ENCODE data around the gene ZBTB7C.

ZBTB7C gene

DNA sequence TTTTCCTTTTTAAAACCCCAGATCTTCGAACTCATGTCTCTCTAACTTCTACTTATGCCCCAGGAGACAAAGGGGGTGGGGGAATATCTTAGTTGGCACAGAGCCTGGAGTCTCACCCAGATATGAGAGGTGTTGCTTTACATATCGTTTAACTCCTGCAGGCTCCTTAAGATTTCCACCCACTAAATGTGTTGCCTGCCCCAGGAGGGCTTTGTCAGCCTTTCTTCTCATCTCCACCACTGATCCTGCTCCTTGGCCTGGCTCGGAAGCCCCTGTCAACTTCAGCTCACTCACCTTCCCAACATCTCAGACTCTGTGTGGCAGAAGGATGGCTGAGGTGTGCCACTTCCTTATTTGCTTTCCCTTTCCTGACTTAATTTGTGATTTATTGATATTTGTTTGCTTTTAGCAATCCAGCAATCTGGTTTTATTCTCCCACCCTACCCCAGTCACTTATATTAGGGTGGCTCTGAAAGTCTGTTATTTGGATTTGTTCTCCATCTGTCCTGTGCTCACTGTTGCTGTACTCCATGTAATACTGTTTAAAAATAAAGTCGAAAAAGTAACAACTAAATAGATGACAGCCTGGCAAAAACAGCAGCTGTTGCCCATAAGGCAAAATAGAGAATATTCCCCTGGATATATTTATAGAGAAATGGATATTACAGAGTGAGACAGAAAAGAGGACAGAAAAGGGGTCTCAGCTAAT lies 200.6 kb downstream of the ZBTB7C start:
- Histone ChIP-seq H3K4me2 (ENCODE audit: low read length) (no peak overlapping the region), H3K9me3 (ENCODE audit: control insufficient read depth, low read length) (no peaks in the 10 kb centered on the region), H3K27me3 (ENCODE audit: control insufficient read depth, insufficient read depth, low read length) (no peaks in the 10 kb centered on the region), H3K27ac (no peak overlapping the region), H3K9ac (no peak overlapping the region), H3K36me3 (ENCODE audit: control insufficient read depth, insufficient read depth, low read length) (no peaks in the 10 kb centered on the region), H3K4me3 (ENCODE audit: low read depth, low read length) (no peak overlapping the region), H3K79me2 (no peaks in the 10 kb centered on the region), H2AFZ (no peak overlapping the region), H3K4me1 (no peaks in the 10 kb centered on the region)
- TF ChIP-seq, protein P1, sequence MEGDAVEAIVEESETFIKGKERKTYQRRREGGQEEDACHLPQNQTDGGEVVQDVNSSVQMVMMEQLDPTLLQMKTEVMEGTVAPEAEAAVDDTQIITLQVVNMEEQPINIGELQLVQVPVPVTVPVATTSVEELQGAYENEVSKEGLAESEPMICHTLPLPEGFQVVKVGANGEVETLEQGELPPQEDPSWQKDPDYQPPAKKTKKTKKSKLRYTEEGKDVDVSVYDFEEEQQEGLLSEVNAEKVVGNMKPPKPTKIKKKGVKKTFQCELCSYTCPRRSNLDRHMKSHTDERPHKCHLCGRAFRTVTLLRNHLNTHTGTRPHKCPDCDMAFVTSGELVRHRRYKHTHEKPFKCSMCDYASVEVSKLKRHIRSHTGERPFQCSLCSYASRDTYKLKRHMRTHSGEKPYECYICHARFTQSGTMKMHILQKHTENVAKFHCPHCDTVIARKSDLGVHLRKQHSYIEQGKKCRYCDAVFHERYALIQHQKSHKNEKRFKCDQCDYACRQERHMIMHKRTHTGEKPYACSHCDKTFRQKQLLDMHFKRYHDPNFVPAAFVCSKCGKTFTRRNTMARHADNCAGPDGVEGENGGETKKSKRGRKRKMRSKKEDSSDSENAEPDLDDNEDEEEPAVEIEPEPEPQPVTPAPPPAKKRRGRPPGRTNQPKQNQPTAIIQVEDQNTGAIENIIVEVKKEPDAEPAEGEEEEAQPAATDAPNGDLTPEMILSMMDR (IDR thresholded peaks at IDR 0.05) = no peak

DNA sequence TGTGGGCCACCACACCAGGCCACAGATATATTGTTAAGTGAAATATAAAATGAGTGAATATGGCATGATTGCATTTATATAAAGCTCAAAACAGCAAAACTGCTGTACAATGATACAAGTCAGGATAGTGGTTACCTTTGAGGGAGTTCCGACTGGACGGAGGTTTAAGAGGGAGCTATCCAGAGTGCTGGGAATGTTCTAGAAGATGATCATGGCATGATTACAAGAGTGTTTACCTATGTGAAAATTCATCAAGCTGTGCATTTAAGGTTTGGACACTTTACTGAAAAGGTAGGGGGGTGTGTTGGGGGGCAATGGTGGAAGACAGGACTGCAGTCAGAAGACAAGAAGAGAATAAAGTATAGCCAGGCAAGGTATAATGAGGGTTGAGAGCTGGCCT lies 201.4 kb downstream of the ZBTB7C start:
- no peaks in the 10 kb centered on the region for H3K4me1 ChIP-seq
- no peaks in the 10 kb centered on the region for H3K9me3 ChIP-seq (ENCODE audit: control insufficient read depth, low read length)
- no peaks in the 10 kb centered on the region for H3K79me2 ChIP-seq
- no peaks in the 10 kb centered on the region for H3K36me3 ChIP-seq (ENCODE audit: control insufficient read depth, insufficient read depth, low read length)
- H3K27ac ChIP-seq = no peak overlapping the region
- TF ChIP-seq, protein P1 (IDR thresholded peaks at IDR 0.05) = no peak
- no peaks in the 10 kb centered on the region for H3K27me3 ChIP-seq (ENCODE audit: control insufficient read depth, insufficient read depth, low read length)
- no peak overlapping the region for H3K4me2 ChIP-seq (ENCODE audit: low read length)
- no peak overlapping the region for H3K9ac ChIP-seq
- H2AFZ ChIP-seq = no peak overlapping the region
- no peak overlapping the region for H3K4me3 ChIP-seq (ENCODE audit: low read depth, low read length)

DNA sequence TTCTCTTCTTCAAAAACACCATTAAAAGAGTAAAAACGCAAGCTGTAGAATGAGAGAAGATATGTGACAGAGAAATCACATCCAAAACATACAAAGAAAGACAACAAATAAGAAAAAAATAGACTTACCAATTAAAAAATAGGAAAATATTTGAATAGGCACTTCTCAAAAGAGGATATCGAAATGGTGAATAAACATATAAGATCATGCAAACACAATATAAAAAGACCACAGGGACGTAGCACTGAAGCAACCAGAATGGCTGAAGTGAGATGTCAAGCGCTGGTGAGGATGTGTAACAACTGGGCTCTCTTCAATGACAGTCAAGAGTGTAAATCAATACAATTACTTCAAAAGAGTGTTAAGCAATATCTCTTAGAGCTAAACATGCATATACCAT lies 202.3 kb downstream of the ZBTB7C start:
- Histone ChIP-seq H3K27ac (no peak overlapping the region), H3K27me3 (ENCODE audit: control insufficient read depth, insufficient read depth, low read length) (no peaks in the 10 kb centered on the region), H3K4me3 (ENCODE audit: low read depth, low read length) (no peak overlapping the region), H3K4me1 (no peaks in the 10 kb centered on the region), H3K36me3 (ENCODE audit: control insufficient read depth, insufficient read depth, low read length) (no peaks in the 10 kb centered on the region), H3K9ac (no peak overlapping the region), H3K4me2 (ENCODE audit: low read length) (no peak overlapping the region), H3K9me3 (ENCODE audit: control insufficient read depth, low read length) (no peaks in the 10 kb centered on the region), H2AFZ (no peak overlapping the region), H3K79me2 (no peaks in the 10 kb centered on the region)
- TF ChIP-seq, protein P1 (IDR thresholded peaks at IDR 0.05) = no peak

DNA sequence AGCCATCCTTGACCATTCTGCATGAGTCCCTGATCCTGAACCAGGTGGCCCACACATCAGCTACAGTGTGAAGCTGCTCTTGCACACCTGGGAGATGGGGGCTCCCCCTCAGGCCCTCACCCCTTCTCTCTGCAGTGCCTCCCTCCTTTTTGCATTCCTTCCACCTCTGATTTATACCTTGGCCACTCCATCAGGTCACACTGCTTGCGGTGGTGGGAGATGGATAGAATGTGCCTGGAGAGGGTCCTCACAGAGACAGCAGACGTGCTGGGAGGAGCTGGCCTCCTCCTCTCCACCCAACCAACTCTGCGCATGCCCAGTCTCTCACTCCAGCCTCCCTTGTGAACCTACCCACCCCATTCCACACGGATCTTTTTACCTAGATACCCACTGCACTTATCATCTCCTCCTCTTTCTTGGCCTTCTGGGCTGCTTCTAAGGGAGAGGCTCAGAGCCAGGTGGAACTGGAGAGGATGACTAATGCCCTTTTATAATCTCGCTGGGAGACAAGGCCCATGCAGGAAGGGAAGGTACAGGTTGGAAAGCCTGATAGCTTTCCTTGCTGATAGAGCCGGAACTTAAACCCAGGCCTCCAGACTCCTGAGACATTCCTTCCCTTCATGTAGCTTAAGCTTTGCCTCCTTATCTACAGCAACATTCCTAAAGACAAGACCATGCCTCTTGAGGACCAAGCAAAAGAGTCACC lies 205.1 kb downstream of the ZBTB7C start:
- Histone ChIP-seq H2AFZ (no peak overlapping the region), H3K79me2 (no peaks in the 10 kb centered on the region), H3K27ac (no peak overlapping the region), H3K9ac (no peak overlapping the region), H3K4me3 (ENCODE audit: low read depth, low read length) (no peak overlapping the region), H3K36me3 (ENCODE audit: control insufficient read depth, insufficient read depth, low read length) (no peaks in the 10 kb centered on the region), H3K4me1 (no peaks in the 10 kb centered on the region), H3K27me3 (ENCODE audit: control insufficient read depth, insufficient read depth, low read length) (no peaks in the 10 kb centered on the region), H3K9me3 (ENCODE audit: control insufficient read depth, low read length) (no peaks in the 10 kb centered on the region), H3K4me2 (ENCODE audit: low read length) (no peak overlapping the region)
- TF ChIP-seq, protein P1 (IDR thresholded peaks at IDR 0.05) = no peak
